Panc1 (cell line): ENCODE results near the gene SLC6A11.

Experiments
- CTCF ChIP-seq: fragments of 450-650 bp; IDR thresholded peaks from 2 replicates; pipeline ENCODE4 v1.5.1; 2017; ENCODE audit warnings: mild to moderate bottlenecking
- POLR2AphosphoS5 ChIP-seq: IDR thresholded peaks from 2 replicates; pipeline ENCODE4 v1.6.1; 2012; ENCODE audit warnings: mild to moderate bottlenecking, low read depth, low read length, moderate library complexity
- REST ChIP-seq, 2 experiments: IDR thresholded peaks; 2 replicates each; pipeline ENCODE4 v1.6.1; 2011 to 2012; ENCODE audit warnings: low read depth in 2 of 2, control low read depth in 1 of 2, low read length in 1 of 2, mild to moderate bottlenecking in 1 of 2, moderate library complexity in 1 of 2; ENCODE audit not compliant: insufficient read depth in 1 of 2
- SIN3A ChIP-seq: IDR thresholded peaks from 2 replicates; pipeline ENCODE4 v1.6.1; 2012; ENCODE audit warnings: low read depth, mild to moderate bottlenecking, low read length, moderate library complexity, borderline replicate concordance; ENCODE audit not compliant: insufficient read depth

- TF ChIP-seq CTCF: no peak
- TF ChIP-seq REST (IDR thresholded peaks at IDR 0.05; ENCODE audit: insufficient read depth in 1 of 2, low read depth in 2 of 2, low read length in 1 of 2): no peak
- TF ChIP-seq SIN3A: no peak
- no peak for TF ChIP-seq POLR2AphosphoS5
Observed at GRCh38 chr3:10771486-10772270, 44.4 kb upstream of the SLC6A11 start.
